Germinal center (tissue), 1 donor: ENCODE results near the gene HMX1.

Source experiments
- DNase-seq: peaks from one replicate; pipeline ENCODE4 v3.0.0; 2012; ENCODE audit warnings: mixed read lengths, low spot score

Gene HMX1

GRCh38 chr4:8838961-8839431 is 32.6 kb downstream of the HMX1 start:
- no peak for DNase-seq

- no peak for DNase-seq
Measured at GRCh38 chr4:8838296-8838960, 33.2 kb downstream of the HMX1 start.

- no peak for DNase-seq
Measured at GRCh38 chr4:8837181-8837841, 34.3 kb downstream of the HMX1 start.

- DNase-seq = no peak
Measured at GRCh38 chr4:8836664-8837171, 34.9 kb downstream of the HMX1 start.

GRCh38 chr4:8835521-8836365 is 35.9 kb downstream of the HMX1 start:
- DNase-seq = no peak

GRCh38 chr4:8834681-8835220 is 36.9 kb downstream of the HMX1 start:
- no peak for DNase-seq

GRCh38 chr4:8832113-8832915 is 39.3 kb downstream of the HMX1 start:
- DNase-seq = no peak

- no peak for DNase-seq
Measured at GRCh38 chr4:8831221-8832112, 40.2 kb downstream of the HMX1 start.

GRCh38 chr4:8830611-8831200 is 40.9 kb downstream of the HMX1 start:
- no peak for DNase-seq

- DNase-seq = no peak
Measured at GRCh38 chr4:8830056-8830455, 41.6 kb downstream of the HMX1 start.

GRCh38 chr4:8829584-8829983 is 42.1 kb downstream of the HMX1 start:
- DNase-seq = no peak

- no peak for DNase-seq
Measured at GRCh38 chr4:8828869-8829268, 42.8 kb downstream of the HMX1 start.

GRCh38 chr4:8821151-8821950 is 50.3 kb downstream of the HMX1 start:
- no peak for DNase-seq

GRCh38 chr4:8820178-8821102 is 51.2 kb downstream of the HMX1 start:
- DNase-seq = no peak

- no peak for DNase-seq
Measured at GRCh38 chr4:8819473-8820177, 52.0 kb downstream of the HMX1 start.

GRCh38 chr4:8819019-8819418 is 52.6 kb downstream of the HMX1 start:
- no peak for DNase-seq
